Muscle layer of colon (tissue), 2 donors: ENCODE results near the gene AFF1.

ENCODE experiments used
- H3K27ac ChIP-seq: one replicate; pipeline ENCODE4 v1.7.0; 2013; ENCODE audit warnings: low read depth, mild to moderate bottlenecking, low read length, moderate library complexity
- H3K27me3 ChIP-seq, 2 donors: one replicate each; pipeline ENCODE4 v1.7.0; 2013; ENCODE audit warnings: low read length in 2 of 2, mild to moderate bottlenecking in 2 of 2; ENCODE audit not compliant: insufficient read depth in 2 of 2, control insufficient read depth in 1 of 2
- H3K36me3 ChIP-seq: one replicate; pipeline ENCODE4 v1.7.0; 2013; ENCODE audit warnings: mild to moderate bottlenecking, low read length; ENCODE audit not compliant: insufficient read depth
- H3K4me1 ChIP-seq: one replicate; pipeline ENCODE4 v1.7.0; 2013; ENCODE audit warnings: mild to moderate bottlenecking, low read length; ENCODE audit not compliant: insufficient read depth
- H3K4me3 ChIP-seq, 2 donors: one replicate each; pipeline ENCODE4 v1.7.0; 2013; ENCODE audit warnings: low read length in 2 of 2, low read depth in 1 of 2, mild to moderate bottlenecking in 1 of 2, moderate library complexity in 1 of 2
- H3K9ac ChIP-seq: one replicate; pipeline ENCODE4 v1.7.0; 2013; ENCODE audit warnings: low read length
- H3K9me3 ChIP-seq: one replicate; pipeline ENCODE4 v1.7.0; 2013; ENCODE audit warnings: mild to moderate bottlenecking, low read length
- donor health status: abdominal sarcoma.
- donor health status: Adenocarcinoma of cecum.

The AFF1 gene

DNA sequence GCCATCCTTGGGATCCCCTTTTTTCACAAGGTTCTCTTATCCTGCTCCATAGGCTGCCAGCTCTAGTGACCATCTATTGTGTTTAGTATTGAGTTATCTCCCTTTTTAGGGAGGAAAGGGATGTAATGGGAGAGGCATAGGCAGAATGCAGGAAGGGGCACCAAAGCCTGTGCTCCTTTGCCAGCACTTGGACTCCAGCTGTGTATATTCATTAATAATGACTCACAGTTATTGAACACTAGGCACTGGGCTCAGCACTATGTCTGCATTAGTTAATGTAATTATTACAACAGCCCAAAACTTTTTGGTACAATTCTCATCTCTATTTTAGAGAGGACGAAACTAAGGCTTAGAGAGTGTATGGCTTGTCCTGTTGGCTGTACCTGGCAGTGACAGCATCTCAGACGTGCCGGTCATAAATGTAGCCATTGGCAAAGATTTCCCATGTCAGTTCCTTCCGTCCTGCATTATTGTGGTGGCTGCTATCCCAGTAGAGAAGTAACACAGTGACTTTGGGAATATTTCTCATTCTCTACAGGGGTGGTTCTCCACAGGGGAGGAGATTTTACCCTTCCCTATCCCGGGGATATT is 90.3 kb downstream of the AFF1 start:
- peak overlapping the region; percentile 42 for H3K27ac ChIP-seq
- H3K36me3 ChIP-seq: no peaks in the 10 kb centered on the region
- H3K9ac ChIP-seq: no peak overlapping the region
- H3K27me3 ChIP-seq: no peaks in the 10 kb centered on the region
- H3K4me1 ChIP-seq: peaks cover 70% of the 10 kb centered on the region
- no peaks in the 10 kb centered on the region for H3K9me3 ChIP-seq
- no peak overlapping the region for H3K4me3 ChIP-seq

DNA sequence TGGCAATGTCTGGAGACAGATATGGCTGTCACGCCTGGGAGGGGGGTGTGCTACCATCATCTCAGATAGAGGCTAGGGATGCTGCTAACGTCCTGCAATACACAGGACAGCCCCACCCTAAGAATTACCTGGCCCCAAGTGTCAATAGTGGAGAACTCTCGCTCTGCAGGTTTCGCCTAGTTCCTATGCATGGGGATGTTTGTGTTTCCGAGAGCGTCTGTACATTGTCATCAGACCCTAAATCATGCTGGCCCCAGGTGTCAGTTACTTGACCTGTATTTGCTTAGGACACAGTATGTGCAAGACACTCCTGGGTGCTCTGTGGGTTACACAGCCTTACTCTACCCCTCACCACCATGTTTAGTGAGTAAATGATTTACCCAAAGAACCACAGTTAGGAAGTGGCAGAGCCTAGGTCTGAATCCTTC is 90.8 kb downstream of the AFF1 start:
- no peaks in the 10 kb centered on the region for H3K9me3 ChIP-seq
- no peak overlapping the region for H3K4me3 ChIP-seq
- peaks cover 75% of the 10 kb centered on the region for H3K4me1 ChIP-seq
- no peak overlapping the region for H3K27ac ChIP-seq
- H3K9ac ChIP-seq: no peak overlapping the region
- H3K36me3 ChIP-seq: no peaks in the 10 kb centered on the region
- no peaks in the 10 kb centered on the region for H3K27me3 ChIP-seq

DNA sequence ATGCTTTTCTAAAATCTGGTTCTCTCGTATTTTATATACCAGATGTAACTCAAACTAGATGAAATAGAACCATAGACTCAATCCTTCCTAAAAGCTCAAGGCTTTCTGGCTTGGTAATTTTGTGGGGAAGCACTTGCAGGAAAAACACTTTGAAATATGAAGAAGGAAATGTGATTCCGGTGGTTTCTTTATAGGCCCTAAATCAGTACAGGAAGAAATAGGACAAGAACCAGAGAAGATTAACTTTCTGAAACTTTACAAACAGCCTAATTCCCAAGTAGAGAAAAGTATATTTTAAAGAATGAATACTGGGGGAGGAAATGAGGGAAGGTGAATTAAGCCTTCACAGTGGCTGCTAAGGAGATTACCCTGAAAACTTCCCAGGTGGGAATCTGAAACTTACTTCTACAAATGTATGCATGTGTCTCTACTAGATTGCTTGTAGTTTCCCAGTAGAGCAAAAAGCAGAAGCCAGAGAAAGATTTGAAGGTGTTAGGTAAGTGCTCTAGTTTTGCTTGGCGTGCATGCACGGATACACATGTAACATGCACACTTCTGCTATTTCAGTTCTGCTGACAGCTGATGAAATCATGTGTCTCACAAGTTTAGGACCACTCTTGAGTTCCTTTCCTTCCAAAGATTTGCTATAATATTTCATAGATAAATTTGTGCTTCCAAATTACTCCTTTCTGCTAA is 92.1 kb downstream of the AFF1 start:
- H3K4me1 ChIP-seq: peaks cover 87% of the 10 kb centered on the region
- peak overlapping the region; percentile 2 for H3K27ac ChIP-seq

DNA sequence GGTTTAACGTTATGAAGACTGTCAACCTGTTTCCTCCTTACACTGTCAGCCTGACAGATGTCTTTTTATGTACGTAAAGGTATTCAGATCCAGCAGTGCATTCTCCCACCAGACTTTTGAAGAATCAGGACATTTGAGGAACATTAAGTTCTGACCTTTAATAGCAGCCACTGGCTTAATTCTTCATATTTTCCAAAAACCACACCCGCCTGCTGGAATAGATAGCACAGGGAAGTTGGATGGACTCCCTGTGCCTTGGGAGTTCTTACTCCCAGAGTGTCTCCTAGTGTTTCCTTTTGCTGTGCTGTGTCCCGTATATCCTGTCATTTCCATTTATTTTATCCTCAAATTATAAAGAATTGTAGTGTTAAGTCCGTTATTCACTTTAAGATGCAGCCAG is 94.5 kb downstream of the AFF1 start:
- H3K9ac ChIP-seq: no peak overlapping the region
- H3K4me1 ChIP-seq: peaks cover 92% of the 10 kb centered on the region
- no peaks in the 10 kb centered on the region for H3K27me3 ChIP-seq
- H3K4me3 ChIP-seq: no peak overlapping the region
- no peaks in the 10 kb centered on the region for H3K9me3 ChIP-seq
- H3K27ac ChIP-seq: peak overlapping the region; percentile 59
- no peaks in the 10 kb centered on the region for H3K36me3 ChIP-seq

More for the DNA sequence above, 92.1 kb downstream of the AFF1 start:
- no peaks in the 10 kb centered on the region for H3K36me3 ChIP-seq
- no peaks in the 10 kb centered on the region for H3K27me3 ChIP-seq
- H3K4me3 ChIP-seq: no peak overlapping the region
- H3K9ac ChIP-seq: no peak overlapping the region
- no peaks in the 10 kb centered on the region for H3K9me3 ChIP-seq

DNA sequence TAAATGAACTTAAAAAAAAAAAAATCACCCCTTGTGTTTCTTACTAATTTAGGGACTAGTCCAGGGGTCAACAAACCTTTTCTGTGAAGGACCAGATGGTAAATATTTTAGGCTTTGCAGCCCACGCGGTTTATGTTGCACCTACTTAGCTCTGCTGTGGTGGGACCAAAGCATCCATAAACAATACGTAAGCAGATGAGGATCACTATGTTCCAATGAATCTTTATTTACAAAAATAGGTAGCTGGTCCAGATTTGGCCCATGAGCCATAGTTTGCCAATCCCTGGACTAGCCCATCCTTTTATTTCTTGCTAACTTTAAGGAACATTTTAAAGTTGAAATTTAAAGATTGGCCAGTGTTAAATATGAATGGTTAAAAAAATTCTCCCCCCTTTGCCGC is 95.3 kb downstream of the AFF1 start:
- Histone ChIP-seq H3K27ac (peak overlapping the region; percentile 59), H3K9ac (no peak overlapping the region), H3K4me1 (peaks cover 96% of the 10 kb centered on the region), H3K27me3 (no peaks in the 10 kb centered on the region), H3K9me3 (no peaks in the 10 kb centered on the region), H3K36me3 (no peaks in the 10 kb centered on the region), H3K4me3 (no peak overlapping the region)

DNA sequence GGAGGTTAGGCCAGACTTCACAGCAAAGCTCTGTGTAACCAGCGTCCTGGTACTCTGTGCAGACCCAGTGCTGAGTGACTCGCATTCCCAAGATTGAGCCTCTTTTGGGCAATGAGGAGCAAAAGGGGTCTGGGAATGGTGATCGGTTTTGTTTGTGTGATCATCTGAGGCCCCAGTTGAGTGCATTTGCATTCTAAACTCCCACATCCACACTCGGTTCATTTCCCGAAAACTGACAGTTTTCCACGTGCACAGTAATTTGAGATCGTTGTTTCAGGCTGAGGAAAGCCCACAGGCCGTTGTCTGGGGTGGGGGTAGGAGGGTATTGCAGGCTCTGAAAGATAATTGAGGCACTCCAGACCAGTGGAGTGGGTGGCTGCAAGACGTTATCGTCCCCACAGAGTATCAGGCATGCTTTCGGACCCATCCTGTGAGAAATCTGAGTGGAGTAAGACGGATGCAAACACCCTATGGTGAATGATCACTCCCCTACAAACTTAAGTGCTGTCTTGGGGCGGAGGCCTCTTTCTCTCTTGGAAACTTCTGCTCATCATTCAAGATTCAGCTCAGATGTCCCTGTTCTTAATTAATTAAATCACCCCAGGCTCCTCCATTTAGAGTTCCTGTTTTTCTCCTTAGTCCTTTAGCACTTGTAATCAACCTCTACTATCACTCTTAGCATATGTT is 96.1 kb downstream of the AFF1 start:
- Histone ChIP-seq H3K9me3 (no peaks in the 10 kb centered on the region), H3K4me3 (peak overlapping the region; percentile 18 to 30), H3K27ac (peak overlapping the region; percentile 59), H3K4me1 (peaks cover 94% of the 10 kb centered on the region), H3K27me3 (no peaks in the 10 kb centered on the region), H3K36me3 (no peaks in the 10 kb centered on the region), H3K9ac (peak overlapping the region; percentile 31)

DNA sequence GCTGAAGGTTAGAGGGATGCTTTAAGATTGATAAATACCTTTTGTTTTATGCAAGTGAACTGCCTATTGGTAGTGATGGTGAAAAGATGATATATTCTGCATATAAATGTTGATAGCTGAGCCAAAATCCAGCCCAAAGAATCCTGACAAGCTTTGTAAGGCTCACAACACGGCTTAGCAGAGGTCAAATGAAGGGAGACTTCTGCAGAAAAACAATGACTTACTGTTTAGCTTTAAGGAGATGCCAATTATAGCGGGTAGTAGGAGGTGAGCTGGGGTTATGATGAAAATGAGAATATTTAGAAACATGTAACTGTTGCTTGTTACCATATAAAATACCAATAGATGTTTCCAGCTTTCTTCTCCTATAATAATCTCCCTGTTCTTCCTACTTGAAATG is 97.1 kb downstream of the AFF1 start:
- H3K36me3 ChIP-seq: no peaks in the 10 kb centered on the region
- peak overlapping the region; percentile 31 for H3K9ac ChIP-seq
- peak overlapping the region; percentile 59 for H3K27ac ChIP-seq
- H3K9me3 ChIP-seq: no peaks in the 10 kb centered on the region
- H3K4me1 ChIP-seq: peaks cover 98% of the 10 kb centered on the region
- H3K27me3 ChIP-seq: no peaks in the 10 kb centered on the region
- peak overlapping the region in 1 of 2 donors; percentile 30 for H3K4me3 ChIP-seq

DNA sequence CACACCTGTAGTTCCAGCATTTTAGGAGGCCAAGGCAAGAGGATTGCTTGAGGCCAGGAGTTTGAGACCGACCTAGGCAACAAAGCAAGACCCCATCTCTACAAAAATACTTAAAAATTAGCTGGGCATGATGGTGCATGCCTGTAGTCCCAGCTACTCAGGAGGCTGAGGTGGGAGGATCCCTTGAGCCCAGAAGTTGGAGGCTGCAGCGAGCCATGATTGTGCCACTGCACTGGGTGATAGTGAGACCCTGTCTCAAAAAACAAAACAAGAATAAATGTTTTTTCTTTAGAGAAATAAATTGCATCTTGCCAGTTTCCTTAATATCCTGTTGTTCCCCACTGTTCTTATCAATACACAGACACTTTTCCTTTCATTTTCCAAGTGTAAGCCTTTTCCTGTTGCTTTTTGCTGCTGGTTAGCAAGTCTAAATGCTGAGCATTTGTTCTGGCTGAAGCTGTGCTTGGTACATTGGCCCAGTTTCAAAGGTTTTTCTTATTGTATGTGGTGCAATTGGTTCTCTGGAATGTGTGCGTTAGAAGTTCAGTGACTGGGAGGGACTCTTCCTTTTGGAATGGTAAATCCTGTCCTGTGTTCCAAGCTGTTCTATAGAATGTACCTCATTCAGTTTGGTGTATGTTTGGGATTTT is 98.2 kb downstream of the AFF1 start:
- Histone ChIP-seq H3K4me1 (peaks cover 97% of the 10 kb centered on the region), H3K27ac (peak overlapping the region; percentile 59), H3K36me3 (no peaks in the 10 kb centered on the region), H3K9ac (no peak overlapping the region), H3K9me3 (no peaks in the 10 kb centered on the region), H3K4me3 (peak overlapping the region in 1 of 2 donors; percentile 34), H3K27me3 (no peaks in the 10 kb centered on the region)

DNA sequence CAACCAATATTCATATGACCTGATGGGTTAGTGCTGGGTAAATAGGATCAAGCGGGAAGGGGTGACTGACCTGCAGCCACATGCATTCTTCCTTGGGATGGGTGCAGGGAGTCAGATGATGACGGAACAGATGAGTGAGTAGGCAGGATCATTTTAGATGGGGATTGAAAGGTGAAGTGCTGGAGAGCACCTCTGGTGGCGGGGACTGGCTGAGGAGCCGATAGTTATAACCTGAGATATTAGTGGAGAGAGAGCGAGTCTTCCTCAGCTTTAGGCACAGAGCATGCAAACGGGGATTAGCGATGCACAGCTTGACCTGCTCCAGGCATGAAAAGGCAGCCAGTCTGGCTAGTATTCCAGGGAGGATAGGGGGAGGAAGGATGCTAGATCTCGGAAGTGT is 99.1 kb downstream of the AFF1 start:
- H3K4me3 ChIP-seq: peak overlapping the region in 1 of 2 donors; percentile 23
- H3K4me1 ChIP-seq: peaks cover 97% of the 10 kb centered on the region
- no peak overlapping the region for H3K27ac ChIP-seq
- H3K27me3 ChIP-seq: no peaks in the 10 kb centered on the region
- no peaks in the 10 kb centered on the region for H3K9me3 ChIP-seq
- H3K36me3 ChIP-seq: no peaks in the 10 kb centered on the region
- no peak overlapping the region for H3K9ac ChIP-seq

DNA sequence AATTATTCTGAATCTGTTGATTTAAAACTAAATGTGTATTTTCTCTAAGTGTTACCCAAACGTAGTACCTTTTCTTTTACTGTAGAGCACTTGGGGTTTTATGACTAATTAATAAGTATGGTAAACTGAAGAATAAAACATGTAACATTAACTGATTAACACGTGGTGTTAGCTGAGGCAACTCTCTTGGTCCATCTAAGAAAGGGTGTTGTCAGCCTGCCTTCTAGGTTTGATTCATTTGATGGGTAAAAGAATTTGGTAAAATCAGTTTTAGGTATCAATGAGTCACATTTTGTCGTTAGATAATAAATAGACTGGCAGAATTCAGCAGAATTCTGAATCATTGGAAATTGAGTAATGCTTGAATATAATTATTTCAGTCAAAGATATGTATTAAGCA is 99.7 kb downstream of the AFF1 start:
- Histone ChIP-seq H3K9ac (no peak overlapping the region), H3K27me3 (no peaks in the 10 kb centered on the region), H3K27ac (peak overlapping the region; percentile 44), H3K9me3 (no peaks in the 10 kb centered on the region), H3K4me1 (peaks cover 97% of the 10 kb centered on the region), H3K4me3 (peak overlapping the region in 1 of 2 donors; percentile 23), H3K36me3 (no peaks in the 10 kb centered on the region)

DNA sequence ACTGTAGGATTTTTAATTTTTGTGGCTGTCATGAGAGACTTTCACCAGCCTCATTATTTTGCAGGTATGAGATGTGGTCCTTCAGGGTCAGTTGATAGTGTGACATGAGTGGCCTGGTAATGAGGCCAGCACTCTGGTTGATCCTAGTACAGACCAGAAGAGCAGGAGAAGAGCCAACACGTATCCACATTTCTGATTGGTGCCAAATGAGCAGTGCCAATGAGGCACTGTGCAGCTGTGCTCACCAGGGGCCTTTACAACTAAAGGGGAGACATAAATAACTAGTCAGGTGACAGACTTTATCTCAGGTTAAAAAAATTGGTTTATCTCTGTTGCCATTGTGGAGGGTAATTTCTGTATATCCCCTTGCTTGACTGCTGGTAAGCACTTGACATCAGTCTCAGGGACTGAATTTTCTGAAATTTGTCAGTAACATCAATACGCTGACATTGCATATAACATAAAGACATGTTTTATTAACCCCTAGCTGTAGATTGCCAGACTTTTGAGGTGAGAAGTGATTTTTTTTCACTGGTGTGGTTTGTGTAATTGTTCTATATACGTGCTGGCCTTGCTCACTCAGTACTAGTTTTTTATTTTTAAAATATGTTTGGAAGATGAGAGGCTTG is 101.2 kb downstream of the AFF1 start:
- Histone ChIP-seq H3K4me1 (peaks cover 91% of the 10 kb centered on the region), H3K27me3 (no peaks in the 10 kb centered on the region), H3K36me3 (no peaks in the 10 kb centered on the region), H3K4me3 (no peak overlapping the region), H3K9ac (no peak overlapping the region), H3K9me3 (no peaks in the 10 kb centered on the region), H3K27ac (peak overlapping the region; percentile 73)
